ENCODE results near the gene TLX1. TPM values are rescaled to one million over a fixed set of nuclear protein-coding genes. Genes with fewer than 3 reads are reported as not detected.

Gene TLX1
- total RNA-seq, 1 experiment from 2014 or later = not detected

DNA sequence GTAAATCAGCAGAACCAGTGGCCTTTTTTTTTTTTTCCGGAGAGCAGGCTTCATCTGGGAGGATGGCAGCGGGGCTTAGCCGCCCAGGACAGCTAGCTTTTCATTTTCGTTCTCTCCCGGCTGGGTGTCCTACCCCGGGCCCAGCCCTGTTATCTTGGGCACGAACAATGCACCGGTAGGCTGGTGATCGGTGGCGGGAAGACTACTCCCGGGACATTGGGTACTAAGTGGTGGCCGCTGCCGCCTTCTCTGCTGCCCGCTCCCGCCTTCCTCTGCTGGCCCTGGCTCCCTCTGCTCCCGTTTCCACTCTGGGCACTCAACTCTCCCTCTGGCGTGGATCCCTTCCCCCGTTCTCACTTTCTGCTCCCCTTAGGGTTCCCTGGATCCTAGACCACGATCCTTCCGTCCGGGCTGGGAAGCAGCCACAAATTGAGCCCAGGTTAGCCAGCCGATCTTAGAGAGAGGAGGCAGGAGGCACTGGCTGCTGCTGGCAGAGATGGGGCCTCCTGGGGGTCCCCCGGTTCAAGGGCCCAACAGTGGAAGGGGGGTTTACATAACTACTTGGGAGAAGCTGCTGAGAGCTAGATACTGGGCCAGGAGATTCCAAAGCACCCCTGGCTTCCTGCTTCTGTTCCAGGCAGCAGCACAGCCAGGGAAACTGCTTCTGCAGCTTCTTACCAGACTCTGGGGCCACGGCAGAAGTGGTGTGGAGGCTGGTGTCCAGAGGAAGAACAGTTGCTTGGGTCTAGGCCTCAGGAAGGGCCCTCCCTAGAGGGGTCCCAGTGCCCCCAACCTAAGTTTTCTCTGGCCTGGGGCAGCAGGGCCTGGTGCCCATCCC lies 1.8 kb downstream of the TLX1 start:
- no peak for DNase-seq (ENCODE audit: unreplicated experiment)
- H3K27ac Mint-ChIP-seq (ENCODE audit: low read depth, unreplicated experiment) = no peak overlapping the region
- TF ChIP-seq, protein P1, sequence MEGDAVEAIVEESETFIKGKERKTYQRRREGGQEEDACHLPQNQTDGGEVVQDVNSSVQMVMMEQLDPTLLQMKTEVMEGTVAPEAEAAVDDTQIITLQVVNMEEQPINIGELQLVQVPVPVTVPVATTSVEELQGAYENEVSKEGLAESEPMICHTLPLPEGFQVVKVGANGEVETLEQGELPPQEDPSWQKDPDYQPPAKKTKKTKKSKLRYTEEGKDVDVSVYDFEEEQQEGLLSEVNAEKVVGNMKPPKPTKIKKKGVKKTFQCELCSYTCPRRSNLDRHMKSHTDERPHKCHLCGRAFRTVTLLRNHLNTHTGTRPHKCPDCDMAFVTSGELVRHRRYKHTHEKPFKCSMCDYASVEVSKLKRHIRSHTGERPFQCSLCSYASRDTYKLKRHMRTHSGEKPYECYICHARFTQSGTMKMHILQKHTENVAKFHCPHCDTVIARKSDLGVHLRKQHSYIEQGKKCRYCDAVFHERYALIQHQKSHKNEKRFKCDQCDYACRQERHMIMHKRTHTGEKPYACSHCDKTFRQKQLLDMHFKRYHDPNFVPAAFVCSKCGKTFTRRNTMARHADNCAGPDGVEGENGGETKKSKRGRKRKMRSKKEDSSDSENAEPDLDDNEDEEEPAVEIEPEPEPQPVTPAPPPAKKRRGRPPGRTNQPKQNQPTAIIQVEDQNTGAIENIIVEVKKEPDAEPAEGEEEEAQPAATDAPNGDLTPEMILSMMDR (IDR thresholded peaks at IDR 0.05; ENCODE audit: unreplicated experiment) = no peak
- H3K4me1 Mint-ChIP-seq (ENCODE audit: insufficient read depth, unreplicated experiment) = peaks cover 3% of the 10 kb centered on the region
- H3K4me3 Mint-ChIP-seq (ENCODE audit: unreplicated experiment) = no peak overlapping the region
- POLR2A ChIA-PET = interaction anchor here (0.7 kb wide), 1 partner anchor 38 kb away, joined by 3 read pairs; no protein-coding TSS in a partner anchor
- H3K36me3 Mint-ChIP-seq (ENCODE audit: insufficient read depth, unreplicated experiment) = no peaks in the 10 kb centered on the region
- intact Hi-C loops (cut with micrococcal nuclease) = no loop called here
- no peaks in the 10 kb centered on the region for H3K9me3 Mint-ChIP-seq (ENCODE audit: unreplicated experiment)
- BruUV-seq (replicated peaks) = no TSS peak
- H3K27me3 Mint-ChIP-seq (ENCODE audit: insufficient read depth, unreplicated experiment) = peaks cover 40% of the 10 kb centered on the region
- CTCF ChIA-PET = interaction anchor here (2.2 kb wide), 2 partner anchors 9 to 73 kb away, joined by 8 to 9 read pairs; no protein-coding TSS in a partner anchor

DNA sequence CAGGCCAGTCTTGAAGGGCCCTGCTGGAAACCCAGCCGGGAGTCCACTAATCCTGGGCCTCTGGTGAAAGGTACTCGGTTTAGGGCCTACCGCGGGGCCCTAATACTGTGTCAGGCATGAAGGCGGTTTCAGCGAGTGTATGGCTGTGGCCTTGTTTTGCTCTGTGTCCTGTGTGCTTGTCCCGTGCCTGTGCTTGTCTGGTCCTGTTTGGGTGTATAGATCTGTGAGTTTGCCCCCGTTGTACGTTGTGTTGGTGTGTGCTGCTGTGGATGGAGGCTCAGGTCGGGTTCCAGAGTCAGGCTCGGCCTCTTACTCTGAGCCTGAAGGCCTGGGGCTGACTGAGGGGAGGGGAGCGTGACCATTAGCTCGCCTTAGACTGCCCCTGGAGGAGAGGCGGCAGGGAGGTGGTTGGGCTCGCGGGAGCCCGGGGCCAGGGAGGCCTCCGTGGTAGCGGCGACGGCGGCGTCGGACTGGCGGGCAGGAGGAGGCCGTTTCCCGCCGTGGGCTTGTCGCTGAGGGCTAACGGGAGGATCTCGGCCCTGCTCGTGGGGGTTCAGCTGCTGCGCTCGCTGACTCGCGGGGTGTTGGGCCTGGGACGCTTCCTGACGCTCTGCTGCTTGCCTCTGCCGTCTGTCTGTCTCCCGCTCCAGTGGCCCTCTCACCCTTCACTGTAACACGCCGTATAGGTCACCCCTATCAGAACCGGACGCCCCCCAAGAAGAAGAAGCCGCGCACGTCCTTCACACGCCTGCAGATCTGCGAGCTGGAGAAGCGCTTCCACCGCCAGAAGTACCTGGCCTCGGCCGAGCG lies 2.6 kb downstream of the TLX1 start:
- CTCF ChIA-PET = interaction anchor here (0.7 to 2.2 kb wide), 6 partner anchors 8 to 602 kb away, joined by 3 to 15 read pairs (median 8); no protein-coding TSS in a partner anchor
- DNase-seq (ENCODE audit: unreplicated experiment) = no peak
- BruUV-seq (replicated peaks) = no TSS peak
- Mint-ChIP-seq H3K27ac (ENCODE audit: low read depth, unreplicated experiment) (no peak overlapping the region), H3K4me3 (ENCODE audit: unreplicated experiment) (no peak overlapping the region), H3K4me1 (ENCODE audit: insufficient read depth, unreplicated experiment) (peaks cover 11% of the 10 kb centered on the region), H3K27me3 (ENCODE audit: insufficient read depth, unreplicated experiment) (peaks cover 45% of the 10 kb centered on the region), H3K9me3 (ENCODE audit: unreplicated experiment) (no peaks in the 10 kb centered on the region), H3K36me3 (ENCODE audit: insufficient read depth, unreplicated experiment) (no peaks in the 10 kb centered on the region)
- POLR2A ChIA-PET = no interaction called here
- TF ChIP-seq, protein P1 (IDR thresholded peaks at IDR 0.05; ENCODE audit: unreplicated experiment) = no peak
- intact Hi-C loops (cut with micrococcal nuclease) = no loop called here

DNA sequence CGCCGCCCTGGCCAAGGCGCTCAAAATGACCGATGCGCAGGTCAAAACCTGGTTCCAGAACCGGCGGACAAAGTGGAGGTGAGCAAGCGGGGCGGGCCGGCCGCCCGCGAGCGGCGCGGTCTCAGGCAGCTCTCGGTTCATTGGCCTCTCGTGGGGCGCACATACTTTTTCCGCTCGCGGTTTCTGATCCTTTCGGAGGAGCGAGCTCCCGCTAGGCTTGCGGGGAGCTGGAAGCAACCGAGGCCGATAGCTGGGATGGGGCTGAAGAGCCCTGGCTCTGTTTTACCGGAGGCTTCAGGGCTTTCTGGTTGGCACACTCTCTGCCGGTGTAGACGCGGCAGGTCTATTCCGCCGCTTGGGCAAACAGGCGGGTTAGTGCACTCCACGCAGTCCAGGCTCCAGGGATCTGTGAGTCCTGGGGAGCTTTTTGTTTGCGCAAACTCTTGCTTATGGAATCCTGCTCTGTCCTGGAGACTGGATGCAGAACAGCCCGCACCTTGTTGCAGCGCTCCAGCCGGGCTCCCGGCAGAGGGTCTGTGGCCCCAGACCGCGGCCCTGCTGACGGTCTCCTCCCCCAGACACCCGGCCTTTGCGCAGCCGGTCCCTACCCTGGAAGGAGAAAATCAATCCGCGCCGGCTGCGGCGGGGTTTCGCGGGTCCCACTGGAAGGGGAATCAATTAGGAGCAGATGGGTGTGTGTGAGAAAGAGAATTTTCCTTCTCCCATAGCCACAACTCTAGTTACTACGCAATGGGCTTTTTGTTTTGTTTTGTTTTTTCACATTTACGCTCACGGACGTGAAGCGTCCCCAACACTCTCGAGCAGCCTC lies 3.4 kb downstream of the TLX1 start:
- H3K36me3 Mint-ChIP-seq (ENCODE audit: insufficient read depth, unreplicated experiment) = no peaks in the 10 kb centered on the region
- H3K27ac Mint-ChIP-seq (ENCODE audit: low read depth, unreplicated experiment) = no peak overlapping the region
- TF ChIP-seq, protein P1 (IDR thresholded peaks at IDR 0.05; ENCODE audit: unreplicated experiment) = no peak
- no TSS peak for BruUV-seq (replicated peaks)
- DNase-seq (ENCODE audit: unreplicated experiment) = no peak
- peaks cover 11% of the 10 kb centered on the region for H3K4me1 Mint-ChIP-seq (ENCODE audit: insufficient read depth, unreplicated experiment)
- intact Hi-C loops (cut with micrococcal nuclease) = no loop called here
- H3K9me3 Mint-ChIP-seq (ENCODE audit: unreplicated experiment) = no peaks in the 10 kb centered on the region
- H3K27me3 Mint-ChIP-seq (ENCODE audit: insufficient read depth, unreplicated experiment) = peaks cover 47% of the 10 kb centered on the region
- POLR2A ChIA-PET = no interaction called here
- no peak overlapping the region for H3K4me3 Mint-ChIP-seq (ENCODE audit: unreplicated experiment)
- CTCF ChIA-PET = interaction anchor here (0.7 to 2.2 kb wide), 5 partner anchors 12 to 601 kb away, joined by 3 to 15 read pairs (median 7); no protein-coding TSS in a partner anchor

All from MCF 10A (cell line).